ENCODE data around the gene VWA3B. TPM values are rescaled to one million over a fixed set of nuclear protein-coding genes. Genes with fewer than 3 reads are reported as not detected.
A peak's percentile ranks its signal among the peaks of the same experiment; 100 is the strongest.
"Not testable (repeated sequence)": the region's sequence is repeated elsewhere in the genome, so short reads cannot be mapped to it uniquely, and the experiment has no call there.

VWA3B gene, protein sequence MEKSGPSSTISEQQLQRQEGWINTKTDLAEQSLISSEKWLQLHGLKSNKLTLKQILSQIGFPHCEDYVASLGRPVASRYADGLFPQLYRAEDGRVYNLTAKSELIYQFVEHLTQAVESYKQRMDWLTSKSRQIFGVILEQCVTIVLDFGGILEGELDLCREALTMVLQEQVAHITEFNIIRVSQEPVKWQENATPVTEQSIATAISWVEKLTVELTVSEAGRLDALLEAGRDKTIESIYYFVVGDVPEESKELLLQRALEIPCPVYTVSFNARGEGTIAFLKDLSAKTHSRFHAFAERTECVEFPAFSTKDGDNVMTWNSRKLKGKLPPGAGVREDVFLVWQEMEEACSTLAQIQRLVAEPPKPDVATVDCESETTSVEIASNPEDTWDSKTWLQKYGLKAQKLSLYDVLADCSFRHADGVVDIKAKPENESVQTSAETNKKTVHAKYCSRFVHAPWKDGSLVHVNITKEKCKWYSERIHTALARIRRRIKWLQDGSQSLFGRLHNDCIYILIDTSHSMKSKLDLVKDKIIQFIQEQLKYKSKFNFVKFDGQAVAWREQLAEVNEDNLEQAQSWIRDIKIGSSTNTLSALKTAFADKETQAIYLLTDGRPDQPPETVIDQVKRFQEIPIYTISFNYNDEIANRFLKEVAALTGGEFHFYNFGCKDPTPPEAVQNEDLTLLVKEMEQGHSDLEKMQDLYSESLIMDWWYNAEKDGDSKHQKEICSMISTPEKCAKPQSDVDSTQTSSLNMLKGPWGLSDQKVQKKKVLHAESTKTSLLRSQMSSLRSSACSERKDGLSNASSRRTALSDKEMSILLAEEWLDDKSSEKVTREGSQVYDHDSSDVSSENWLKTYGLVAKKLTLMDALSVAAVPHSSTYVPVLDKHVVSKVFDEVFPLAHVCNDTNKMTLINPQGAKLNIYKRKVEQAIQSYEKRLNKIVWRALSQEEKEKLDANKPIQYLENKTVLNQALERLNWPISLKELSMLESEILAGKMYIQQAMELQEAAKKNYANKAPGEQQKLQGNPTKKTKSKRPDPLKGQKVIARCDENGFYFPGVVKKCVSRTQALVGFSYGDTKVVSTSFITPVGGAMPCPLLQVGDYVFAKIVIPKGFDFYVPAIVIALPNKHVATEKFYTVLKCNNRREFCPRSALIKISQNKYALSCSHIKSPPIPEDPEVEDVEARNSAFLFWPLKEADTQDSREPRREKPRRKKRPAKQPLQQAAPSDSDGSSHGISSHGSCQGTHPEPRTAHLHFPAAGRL (N-terminal part only)
- total RNA-seq: under 0.01 TPM

DNA sequence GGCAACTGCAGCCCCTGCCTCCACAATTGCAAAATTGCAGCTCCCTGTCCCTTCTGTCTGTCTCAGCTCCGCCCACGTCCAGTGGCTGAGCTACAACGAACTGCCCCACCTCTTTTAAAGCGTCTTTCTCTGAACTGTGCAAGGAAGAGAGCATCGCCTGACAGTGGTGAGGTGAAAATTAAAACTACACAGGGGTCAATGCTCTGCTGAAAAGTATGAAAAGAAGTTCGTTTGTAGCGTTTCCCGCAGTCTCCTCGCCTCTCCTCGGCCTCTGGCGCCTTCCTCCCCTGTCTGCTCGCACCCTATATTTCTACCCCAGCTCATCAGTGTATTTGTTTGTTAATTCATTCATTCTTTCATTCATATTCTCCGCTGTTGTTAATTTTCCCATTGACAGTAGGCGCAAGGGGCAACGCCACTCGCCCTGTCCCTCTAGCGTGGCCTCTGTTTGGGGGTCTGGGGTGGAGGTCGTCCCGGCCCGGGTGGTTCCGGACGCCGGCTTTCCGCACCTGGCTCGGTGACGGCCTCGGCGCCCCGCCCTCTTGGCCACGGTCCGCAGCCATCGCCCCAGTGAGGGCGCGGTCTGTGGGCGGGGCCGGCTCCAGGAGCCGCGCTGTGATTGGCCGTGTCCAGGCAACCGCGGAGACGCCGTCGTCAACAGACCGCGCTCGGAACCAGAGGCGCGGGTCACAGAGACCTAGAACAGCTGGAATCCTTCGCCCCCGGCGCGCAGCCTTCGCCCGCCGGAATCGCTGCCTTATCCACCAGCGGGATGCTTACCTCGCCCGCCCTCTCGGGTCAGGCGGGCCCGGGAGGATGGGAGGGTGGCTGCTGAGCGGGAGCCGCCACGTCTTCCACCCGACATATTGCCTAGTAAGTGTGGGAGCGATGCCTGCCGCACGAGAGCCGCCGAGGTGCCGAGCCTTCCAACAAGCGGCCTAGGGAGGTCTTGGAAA, at the start of gene VWA3B:
Gene VWA3B, plus strand, starts transcription at position 677 of the 956 bp plus-strand sequence. CDS start 5,926 bp downstream, outside the sequence.
- peak; percentile 54 to 83 for DNase-seq (ENCODE audit: low spot score in 2 of 2)

DNA sequence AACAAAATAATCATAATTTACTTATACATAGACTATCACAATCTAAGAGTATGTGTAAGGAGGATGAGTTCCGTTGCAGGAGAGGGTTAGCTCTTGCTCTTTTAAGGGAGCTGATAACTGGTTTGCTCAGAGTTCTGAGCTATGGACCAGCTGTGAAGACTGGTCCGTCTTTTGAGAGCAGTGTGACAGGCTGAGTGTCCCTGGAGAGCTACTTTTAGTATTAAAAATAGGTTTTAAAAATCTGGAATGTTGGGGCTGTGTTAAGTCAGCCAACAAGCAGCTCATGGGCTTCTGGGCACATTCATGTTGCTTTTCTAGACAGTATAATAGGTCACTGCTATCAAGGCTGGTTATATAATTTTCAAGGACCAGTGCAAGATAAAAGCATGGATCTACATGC, 49.8 kb upstream of the VWA3B start:
- no peak for DNase-seq (ENCODE audit: low spot score in 2 of 2)
- FAIRE-seq: no peak

More for the DNA sequence above, at the start of gene VWA3B:
- no peak for FAIRE-seq

DNA sequence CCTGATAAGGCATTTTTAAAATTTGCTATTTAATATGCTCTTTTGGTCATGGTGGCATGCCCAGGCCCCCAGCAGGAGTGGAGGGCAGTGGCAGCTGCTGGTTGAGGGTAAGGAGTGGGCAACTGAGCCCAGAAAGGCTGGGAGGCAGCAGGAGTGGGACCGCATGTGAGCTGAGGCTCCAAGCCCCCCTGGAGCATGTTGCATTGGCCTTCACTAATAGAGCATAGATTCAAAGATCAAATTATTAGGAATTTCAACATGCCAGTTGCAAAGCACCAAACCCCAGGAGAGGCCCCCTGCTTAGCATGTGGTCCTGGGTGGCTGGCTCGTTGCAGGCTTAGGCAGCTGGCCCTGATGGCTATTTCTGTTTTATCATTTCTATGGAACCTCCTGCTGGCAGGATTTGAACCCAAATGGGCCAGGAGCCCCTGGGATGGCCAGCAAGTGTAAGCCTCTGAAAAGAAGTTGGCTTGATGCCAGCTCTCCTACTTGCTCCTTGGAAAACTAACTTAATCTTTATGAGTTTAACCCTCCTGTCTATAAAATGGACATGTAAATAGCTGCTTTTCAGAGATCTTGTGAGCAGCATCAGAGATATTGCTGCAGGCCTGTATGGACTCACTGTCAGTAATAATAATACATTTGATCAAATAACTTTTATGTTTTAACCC, 49.2 kb upstream of the VWA3B start:
- FAIRE-seq (no peak), DNase-seq (ENCODE audit: low spot score in 2 of 2) (no peak)

DNA sequence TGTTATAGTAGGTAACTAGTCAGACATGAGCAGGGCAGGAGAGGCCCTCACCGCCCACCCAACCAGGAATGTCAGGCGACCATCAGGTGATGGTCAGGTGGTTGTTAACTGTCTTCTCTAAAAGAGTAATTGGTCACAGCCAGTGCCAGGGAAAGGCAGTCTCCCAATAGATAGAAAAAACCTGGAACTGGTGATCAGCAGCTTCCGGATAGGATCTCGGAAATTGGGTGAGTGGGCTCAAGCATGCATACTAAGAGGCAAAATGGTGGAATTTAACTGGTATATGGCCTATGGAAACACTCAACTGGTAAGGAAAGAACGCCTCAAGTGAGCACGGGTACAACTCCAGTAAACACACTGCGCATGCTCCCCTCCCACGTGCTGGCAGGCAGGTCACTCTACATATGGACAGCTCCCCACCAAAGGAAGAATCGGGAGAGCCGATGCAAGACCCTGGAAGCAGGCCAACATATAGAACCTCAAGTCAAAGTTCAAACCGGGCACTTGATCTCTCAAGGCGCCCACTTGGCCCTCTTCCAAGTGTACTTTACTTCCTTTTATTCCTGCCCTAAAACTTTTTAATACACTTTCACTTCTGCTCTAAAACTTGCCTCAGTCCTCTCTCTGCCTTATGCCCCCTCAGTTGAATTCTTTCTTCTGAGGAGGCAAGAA, 47.7 kb upstream of the VWA3B start:
- FAIRE-seq (no peak), DNase-seq (ENCODE audit: low spot score in 2 of 2) (no peak)

DNA sequence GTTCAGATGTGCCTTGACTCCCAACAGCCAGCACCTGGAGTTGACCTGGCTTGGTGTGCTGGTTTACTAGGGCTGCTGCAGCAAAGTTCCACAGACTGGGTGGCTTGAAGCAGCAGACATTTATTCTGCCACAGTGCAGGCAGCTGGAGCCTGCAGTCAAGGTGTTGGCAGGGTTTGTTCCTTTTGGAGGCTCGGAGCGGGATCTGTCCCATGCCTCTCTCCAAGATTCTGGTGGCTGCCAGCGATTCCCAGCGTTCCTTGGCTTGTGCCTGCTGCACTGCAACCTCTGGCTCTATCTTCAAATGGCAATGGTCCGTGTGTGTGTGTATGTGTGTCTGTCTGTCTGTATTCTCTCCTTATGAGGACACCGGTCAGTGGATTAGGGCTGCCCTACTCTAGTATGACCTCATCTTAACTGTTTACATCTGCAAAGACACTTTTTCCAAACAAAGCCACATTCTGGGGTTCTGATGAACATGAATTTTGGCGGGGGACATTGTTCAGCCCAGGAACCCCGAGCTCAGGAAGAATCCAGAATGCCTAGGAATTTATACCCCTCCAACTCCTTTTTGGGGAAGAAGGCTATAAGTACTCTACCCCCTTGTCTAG, 46.5 kb upstream of the VWA3B start:
- no peak for FAIRE-seq
- DNase-seq (ENCODE audit: low spot score in 2 of 2): no peak

DNA sequence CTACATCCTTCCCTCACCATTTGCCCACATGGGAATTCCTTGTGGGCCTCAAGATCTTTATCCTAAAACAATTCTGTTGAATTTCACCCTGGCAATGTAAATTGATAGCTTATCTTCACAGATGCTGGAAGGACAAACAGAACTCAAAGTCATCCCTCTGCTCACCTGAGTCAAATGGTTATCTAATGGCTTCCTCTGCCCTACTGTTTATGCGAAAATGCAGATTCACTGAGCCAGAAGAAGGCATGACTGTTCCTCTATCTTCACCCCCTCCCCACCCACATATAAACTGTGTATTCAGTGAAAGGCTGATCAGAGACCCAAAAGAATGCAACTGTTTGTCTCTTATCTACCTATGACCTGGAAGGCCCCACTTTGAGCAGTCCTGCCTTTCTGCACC, 43.9 kb upstream of the VWA3B start:
- FAIRE-seq (no peak), DNase-seq (ENCODE audit: low spot score in 2 of 2) (no peak)

DNA sequence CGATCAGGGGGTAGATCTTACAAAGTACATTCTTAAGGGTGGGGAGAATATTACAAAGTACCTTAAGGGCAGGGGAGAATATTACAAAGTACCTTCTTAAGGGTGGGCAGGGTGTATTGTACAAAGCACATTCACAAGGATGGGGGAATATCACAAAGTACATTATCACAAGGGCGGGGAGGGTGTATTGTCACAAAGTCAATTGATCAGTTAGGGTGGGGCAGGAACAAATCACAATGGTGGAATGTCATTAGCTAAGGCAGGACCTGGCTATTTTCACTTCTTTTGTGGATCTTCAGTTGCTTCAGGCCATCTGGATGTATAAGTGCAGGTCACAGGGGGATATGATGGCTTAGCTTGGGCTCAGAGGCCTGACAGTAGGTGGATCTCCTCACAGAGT, 42.2 kb upstream of the VWA3B start:
- DNase-seq (ENCODE audit: low spot score in 2 of 2); FAIRE-seq: not testable (repeated sequence)

DNA sequence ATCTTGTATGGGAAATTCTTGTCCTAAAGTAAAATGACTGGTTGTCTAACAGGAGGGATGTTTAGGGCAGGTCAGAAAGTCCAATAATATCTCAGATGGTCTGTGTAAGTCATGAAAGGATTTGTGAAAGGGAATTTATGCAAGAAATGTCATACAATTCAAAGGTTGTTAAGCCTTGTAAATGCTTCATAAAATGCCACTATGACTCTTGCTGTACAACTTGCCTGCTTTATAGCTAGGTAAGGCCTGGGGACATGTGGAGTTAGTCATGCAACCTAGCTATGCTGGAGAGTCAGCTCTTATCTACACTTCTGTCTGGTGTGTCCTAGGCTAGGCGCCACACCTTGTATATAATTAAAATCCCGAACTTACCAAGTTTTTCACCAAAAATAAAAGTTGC, 36.9 kb upstream of the VWA3B start:
- DNase-seq (ENCODE audit: low spot score in 2 of 2): no peak
- no peak for FAIRE-seq

DNA sequence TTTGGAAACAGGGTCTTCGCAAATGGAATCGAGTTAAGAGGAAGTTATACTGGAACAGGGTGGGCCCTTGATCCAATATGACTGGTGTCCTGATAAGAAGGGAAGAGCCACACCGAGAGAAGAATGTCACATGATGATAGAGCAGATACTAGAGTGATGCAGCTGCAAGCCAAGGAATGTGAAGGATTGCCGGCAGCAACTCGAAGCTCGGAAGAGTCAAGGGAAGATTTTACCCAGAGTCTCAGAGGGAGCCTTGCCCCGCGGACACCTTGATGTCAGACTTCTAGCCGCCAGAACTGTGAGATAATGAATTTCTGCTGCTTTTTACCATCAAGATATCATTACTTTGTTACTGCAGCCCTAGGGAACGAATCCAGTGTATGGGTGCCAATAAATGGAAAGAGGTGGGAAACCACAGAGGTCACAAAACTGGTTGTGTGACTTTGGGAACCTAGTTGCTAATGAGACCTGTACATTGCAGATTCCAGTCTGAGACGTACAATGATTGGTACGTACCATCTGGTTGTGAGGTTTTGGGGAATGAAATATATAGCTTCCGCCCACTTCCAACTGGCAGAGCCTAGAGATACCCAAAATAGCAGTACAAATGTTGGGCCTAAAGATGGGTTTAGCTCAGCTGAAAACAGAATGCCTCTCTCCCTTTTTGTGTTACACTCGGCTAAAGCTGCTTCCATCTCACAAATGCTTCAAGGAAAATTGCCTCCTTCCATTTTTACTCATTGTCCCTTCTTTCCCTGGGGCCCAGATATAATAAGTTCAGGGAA, 28.6 kb upstream of the VWA3B start:
- DNase-seq (ENCODE audit: low spot score in 2 of 2) (no peak), FAIRE-seq (no peak)

DNA sequence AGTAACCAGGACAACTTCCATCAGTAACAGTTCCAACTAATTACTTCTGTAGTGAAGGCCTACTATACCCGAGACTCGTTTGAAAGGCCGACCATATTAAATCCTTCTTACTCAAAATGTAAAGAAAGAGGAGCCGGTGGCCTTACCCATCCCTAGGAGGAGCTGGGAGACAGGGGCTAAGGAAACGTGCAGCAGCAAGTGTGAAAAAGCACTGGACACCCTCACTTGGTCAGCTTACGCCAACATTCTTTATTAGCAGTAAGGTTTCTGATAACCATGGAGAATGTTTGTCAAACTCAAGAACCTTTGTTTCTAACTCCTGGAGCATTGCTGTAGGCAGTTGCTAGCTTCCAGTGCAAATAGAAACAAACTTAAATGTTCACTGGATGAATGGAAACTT, 26.7 kb upstream of the VWA3B start:
- FAIRE-seq (no peak), DNase-seq (ENCODE audit: low spot score in 2 of 2) (no peak)

DNA sequence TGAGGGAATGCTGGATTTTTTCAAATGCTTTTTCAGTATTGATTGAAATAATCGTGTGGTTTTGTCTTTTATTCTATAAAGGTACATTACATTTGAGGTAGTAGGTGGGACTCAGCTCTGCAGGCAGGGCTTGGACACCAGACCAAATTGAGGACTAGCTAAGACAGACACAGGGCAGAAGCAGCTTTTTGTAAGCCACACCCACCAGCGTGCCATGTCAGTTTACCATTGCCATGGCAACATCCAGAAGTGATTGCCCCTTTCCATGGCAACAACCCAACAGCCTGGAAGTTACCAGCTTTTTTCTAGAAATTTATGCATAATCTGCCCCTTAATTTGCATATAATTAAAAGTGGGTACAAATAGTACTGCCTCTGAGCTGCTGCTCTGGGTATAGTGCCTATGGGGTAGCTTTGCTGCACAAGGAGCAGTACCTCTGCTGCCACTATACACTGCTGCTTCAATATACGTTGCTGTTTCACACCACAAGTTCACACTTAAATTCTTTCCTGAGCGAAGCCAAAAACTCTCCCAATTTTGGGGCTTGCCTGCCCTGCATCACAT, 23.6 kb upstream of the VWA3B start:
- no peak for FAIRE-seq
- no peak for DNase-seq (ENCODE audit: low spot score in 2 of 2)

DNA sequence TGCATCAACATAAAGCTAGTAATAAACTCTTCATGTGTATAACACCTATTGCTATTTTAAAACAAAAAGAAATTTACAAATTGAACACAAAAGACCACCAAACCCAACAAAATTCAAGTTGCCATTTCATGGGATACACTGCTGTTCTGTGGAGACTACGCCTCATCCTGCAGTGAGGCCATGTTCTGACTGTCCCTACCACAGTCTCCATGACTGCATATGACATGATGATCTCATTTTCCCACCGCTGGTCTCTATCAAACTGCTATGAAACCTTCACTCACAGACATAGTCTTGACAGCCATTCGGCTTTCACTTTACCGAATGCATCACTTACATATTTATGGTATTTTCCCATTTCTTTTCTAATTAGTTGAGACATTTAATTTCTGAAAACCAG, 21.2 kb upstream of the VWA3B start:
- DNase-seq (ENCODE audit: low spot score in 2 of 2) (no peak), FAIRE-seq (no peak)

DNA sequence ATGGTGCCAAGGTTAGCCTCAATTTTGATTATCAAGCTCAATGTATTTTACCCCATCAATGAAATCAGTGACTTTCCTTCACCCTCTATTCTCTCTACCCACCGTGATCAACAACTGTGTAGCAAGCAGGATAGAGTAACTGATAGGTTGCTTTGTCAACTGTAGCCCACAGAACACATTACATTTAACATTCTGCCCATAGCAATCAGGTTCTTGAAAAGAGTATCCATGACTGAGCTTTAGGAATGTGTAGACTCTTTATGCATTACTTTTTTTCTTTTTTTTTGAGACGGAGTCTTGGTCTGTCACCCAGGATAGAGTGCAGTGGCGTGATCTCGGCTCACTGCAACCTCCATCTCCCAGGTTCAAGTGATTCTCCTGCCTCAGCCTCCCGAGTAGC, 19.8 kb upstream of the VWA3B start:
- no peak for DNase-seq (ENCODE audit: low spot score in 2 of 2)
- FAIRE-seq: no peak

DNA sequence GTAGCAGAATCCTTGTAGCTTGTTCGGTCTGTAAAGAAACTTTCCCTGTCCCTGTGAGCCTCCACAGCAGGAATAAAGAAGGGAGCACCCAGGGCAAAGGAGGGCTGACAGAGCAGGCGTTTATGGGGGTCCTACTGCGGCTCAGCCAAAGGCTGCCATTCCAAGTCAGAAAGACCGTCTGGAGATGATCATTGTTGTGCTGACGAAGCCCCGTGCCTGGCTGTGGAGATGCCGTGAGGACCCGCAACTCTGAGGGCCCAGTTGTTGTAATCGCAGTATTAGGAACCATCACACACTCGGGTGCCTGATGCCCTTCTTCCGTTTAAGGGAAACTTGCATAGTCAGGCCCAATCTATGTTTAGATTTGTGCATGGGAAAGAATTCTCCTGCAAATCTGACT, 16.9 kb upstream of the VWA3B start:
- DNase-seq (ENCODE audit: low spot score in 2 of 2): no peak
- FAIRE-seq: no peak

DNA sequence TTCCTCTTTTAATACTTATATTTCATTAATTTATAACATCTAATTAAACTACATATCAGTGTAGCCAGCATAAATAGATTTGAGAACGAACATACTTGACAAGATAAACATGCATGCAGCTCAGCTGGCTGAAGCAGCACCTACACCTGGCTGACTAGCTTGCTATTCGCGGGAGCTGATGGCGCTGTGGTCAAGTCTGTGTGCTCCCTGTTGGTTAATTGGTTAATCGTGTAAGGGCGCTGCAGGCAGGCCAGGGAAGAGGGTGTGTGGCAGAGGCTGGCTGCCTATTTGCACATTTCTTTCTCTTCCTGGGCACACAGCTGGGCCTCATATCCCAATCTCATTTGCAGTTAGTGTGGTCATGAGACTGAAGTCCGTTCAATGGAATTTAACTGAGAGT, 14.5 kb upstream of the VWA3B start:
- FAIRE-seq: no peak
- no peak for DNase-seq (ENCODE audit: low spot score in 2 of 2)

DNA sequence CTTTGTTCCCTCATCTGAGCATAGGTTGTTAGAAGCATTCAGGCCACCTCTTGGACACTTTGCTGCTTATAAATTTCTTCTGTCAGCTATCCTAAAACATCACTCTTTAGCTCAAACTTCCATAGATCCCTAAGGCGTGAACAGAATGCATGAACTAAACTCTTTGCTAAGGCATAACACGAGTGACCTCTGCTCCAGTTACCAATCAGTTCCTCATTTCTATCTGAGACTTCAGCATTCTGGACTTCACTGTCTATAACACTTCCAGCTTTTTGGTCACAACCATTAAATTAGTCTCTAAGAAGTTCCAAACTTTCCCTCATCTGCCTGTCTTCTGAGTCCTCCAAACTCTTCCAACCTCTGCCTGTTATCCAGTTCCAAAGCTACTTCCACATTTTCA, 8.3 kb upstream of the VWA3B start:
- FAIRE-seq (no peak), DNase-seq (ENCODE audit: low spot score in 2 of 2) (no peak)

Data from frontal cortex (tissue), 4 donors.